ENCODE measurements around the gene EDN2.

DNA sequence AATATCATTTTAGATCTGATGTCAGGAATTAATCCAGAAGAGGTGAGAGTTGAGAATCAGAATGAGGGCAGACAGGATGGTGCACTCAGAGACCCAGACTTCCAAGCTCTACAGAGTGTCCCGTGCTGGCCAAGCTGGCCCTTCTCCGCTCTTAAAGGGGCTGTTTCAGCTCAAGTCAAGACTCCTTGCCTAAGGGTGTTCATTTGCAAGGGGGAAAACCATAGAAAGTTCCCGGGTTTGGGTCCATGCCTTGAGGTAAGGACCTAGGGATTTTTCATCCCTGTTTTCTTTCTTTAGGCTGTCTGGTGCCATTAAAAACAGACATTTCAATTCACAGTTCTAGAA, 47.5 kb downstream of the EDN2 start:
- TF ChIP-seq CTCF (IDR thresholded peaks at IDR 0.05; ENCODE audit: low read depth, low read length, missing input control) (no peak), RAD21 (IDR thresholded peaks at IDR 0.05) (no peak), JUND (IDR thresholded peaks at IDR 0.05) (no peak), REST (IDR thresholded peaks at IDR 0.05) (no peak), TAF1 (conservative IDR thresholded peaks at IDR 0.05) (no peak)

Measured in liver (tissue), 3 donors.